ENCODE data around the gene MIDN.
"Not testable (repeated sequence)": the region's sequence is repeated elsewhere in the genome, so short reads cannot be mapped to it uniquely, and the experiment has no call there.

MIDN gene

DNA sequence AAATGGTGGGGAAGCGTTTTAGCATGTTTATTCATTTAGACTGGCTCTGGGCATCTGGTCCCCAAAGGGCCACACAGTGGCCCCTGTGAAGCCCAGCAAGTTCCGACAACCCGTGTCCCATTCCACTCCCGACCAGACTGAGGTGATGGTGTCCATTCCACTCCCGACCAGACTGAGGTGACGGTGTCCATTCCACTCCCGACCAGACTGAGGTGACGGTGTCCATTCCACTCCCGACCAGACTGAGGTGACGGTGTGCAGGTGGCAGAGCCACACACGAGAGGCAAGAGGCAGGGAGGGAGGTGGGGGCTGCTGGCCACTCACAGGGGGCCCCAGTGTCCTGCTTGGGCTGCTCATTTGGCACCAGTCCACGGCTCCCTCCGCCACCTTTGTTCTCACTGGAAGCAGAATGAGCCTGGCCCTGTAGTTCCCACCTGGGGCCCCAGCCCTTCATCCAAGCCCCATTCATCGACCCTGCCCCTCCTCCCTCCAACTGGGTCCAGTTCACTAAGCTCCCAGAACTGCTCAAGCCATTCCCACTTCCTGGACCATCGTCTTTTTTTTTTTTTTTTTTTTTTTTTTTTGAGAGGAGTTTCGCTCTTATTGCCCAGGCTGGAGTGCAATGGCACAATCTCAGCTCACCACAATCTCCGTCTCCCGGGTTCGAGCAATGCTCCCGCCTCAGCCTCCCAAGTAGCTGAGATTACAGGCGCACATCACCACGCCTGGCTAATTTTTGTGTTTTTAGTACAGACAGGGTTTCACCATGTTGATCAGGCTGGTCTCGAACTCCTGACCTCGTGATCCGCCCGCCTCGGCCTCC lies 1.9 kb upstream of the MIDN start:
- not testable (repeated sequence) for DNase-seq

DNA sequence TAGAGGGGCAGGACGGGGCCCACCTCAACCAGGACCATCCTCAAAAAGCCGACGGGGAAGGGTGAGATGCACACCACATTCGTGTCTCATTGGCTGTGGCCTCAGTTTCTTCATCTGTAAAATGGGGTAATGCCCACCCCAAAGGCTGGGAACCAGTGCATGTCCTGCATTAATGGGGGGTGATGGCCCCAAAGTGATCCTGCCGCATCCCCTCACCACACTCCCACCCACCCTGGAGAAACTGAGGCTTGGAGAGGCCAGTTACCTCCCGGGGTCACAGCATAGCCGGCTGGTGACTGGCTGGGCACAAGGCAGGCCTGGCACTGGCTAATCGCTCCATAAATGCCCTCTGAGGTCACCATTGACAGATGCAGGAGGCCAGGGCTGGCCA lies 640 bp upstream of the MIDN start:
- no peak for DNase-seq

DNA sequence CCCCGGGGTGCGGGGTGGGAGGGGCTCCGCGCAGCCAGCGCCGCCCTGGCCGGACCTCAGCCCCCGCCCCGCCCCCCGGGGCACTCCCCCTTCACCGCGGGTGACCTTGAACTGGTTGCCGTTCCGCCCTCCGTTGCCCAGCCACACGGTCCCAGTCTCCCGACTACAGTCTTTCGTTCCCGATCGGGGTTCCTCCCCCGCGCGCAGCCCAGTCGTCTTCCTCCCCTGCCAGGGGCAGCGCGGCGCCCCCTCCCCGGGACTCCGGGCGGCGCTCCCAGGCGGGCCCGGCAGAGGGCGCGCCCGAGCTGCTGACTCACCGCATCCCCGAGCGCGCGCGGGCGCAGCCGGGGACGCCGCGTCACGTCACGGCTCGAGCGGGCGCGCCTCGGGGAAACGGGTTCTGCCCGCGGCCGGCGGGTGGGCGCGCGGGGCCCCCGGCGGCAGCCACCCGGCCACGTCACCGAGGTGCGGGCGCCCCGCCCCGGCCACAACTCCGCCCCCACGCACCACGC lies 459 bp downstream of the MIDN start:
- peak; percentile 76 for DNase-seq

DNA sequence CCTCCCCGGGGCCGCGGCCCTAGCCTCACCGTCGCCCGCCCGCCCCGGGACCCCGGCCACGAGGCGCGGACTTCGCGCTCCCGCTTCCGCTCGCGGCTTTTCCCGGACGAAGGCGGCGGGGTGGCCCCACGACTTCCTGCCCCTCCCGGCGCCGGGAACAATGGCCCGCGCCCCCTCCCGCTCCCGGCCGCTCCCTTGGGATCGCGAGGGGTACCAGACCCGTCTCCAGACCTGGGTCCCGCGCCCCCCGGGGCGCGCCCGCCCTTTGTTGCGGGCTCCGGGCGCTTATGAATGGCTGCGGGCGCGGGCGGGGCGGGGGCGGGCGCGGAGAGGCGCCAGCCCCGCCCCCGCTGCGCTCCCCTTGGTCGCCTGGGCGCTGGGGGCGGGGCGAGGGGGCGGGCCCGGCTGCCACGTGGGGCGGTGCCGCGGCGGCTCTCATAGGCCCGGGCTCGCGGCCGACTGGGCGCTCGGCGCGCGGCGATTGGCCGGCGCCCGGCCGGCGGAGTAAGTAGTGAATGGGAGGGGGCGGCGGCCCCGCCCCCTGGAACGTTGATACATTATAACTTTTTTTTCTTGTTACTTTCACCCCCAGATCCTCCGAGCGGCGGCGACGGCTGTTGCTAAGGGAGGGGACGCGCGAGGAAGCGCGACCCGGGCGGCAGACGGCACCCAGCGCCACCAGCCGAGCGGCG lies 1.1 kb downstream of the MIDN start:
- peak; percentile 95 for DNase-seq

DNA sequence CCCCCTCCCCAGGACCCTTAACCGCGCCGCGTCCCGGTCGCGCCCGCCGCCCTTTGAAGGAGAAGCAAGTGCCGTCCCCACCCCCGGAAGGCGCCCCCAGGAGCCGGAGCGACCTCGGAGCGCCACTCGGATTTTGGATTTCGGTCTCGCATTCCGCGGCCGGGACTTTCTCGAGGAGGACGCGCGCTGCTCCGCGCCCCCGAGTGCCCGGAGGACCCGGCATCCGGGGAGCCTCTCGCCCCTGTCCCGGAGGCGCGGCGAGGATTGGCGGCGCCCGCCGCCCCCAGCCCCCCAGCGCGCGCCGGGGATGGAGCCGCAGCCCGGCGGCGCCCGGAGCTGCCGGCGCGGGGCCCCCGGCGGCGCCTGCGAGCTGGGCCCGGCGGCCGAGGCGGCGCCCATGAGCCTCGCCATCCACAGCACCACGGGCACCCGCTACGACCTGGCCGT lies 1.6 kb downstream of the MIDN start:
- DNase-seq = no peak

DNA sequence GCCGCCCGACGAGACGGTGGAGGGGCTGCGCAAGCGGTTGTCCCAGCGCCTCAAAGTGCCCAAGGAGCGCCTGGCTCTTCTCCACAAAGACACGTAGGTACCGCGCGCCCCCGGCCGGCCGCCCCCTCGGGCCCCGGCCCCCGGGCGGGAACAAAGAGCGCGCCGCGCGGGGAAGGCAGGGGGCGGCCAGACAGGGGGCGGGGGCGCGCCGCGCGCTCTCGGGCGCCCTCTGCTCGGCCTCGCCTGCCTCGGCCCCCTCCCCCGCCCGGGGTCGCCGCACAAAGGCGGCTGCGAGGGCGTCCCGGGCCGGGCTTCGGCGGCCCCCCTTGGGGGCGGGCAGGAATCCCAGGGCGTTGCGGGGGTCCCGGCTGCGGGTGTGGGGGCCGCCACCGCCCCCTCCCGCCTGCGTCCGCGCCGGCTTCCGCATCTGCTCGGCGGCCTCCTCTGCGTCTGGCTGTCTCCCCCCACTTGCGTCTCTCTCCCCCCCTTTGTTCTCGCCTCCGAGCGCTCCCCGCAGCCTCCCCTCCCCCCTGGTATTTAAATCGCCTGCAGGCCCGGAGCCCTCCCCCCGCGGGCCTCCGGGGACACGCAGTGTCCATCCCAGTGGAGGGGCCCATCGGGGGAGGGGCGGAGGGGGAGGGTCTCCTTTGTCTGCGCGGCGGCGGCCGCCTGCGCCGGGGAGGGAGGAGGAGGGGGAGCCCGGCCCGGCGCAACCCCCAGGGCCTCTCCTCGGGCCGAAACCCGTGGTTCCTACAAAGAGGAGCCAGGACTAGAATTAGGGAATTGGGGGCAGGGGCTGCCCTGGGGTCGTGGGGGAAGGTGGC lies 2.3 kb downstream of the MIDN start:
- DNase-seq = peak; percentile 52

DNA sequence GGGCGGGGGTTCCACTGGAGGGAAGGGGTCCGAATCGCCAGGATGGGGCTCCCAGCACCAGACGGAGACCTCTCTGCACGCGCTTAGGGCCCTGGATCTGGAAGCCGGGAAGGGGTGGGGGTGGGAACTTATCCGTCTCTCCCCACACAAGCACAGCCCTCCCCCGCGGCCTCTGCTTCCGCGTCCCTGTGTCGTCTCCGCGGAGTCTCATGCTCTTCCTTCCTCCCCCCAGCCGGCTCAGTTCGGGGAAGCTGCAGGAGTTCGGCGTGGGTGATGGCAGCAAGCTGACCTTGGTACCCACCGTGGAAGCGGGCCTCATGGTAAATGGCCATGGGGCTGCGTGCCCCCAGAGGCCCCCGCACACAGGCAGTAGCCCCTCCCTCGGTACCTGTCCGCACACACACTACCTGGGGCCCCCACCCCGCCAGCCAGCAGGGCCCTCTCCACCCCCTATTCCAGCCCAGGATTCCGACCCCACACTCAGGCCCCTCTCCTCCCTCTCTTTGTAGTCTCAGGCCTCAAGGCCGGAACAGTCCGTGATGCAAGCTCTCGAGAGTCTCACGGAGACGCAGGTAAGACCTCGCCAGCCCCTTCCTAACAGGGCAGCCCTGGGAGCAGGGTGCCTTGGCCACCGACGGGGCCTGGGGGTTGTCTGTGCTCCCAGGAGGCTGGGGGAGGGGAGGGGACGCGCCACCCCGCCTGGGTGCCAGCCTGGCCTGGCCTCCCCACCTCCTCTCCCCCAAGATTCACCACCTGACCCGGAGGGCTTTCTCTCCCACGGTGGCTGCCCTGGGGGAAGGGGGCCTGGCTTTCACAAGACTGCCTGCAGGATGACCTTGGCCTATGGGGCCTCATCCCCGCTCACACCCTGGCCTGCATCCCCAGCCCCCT lies 3.2 kb downstream of the MIDN start:
- peak; percentile 84 for DNase-seq

- DNase-seq = peak; percentile 90
Measured at GRCh38 chr19:1252221-1252820, 3.9 kb downstream of the MIDN start.

- peak; percentile 99 for DNase-seq
Measured at GRCh38 chr19:1252821-1253513, 4.6 kb downstream of the MIDN start.

DNA sequence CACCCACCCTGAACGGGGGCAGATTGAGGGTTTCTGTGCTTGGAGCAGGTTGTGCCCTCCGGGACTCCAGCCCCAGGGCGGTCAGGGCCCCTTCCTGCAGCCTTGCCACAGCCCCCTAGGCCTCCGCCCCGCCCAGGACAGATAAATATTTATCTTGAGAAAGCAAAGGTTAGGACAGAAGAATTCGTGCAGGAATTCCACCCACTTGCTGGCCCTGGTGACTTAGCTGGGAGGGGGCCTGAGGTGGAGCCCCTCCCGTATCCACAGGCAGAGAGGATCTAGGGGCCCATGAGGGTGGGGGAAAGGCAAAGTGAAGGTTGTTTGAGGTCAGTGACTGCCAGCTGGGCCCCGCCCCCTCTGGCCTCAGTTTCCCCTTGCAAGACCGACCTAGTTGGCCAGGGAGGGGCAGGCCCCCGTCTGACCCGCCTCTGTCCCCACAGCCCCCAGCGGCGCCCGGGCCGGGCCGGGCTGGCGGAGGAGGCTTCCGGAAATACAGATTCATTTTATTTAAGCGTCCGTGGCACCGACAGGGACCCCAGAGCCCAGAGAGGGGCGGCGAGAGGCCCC lies 5.2 kb downstream of the MIDN start:
- no peak for DNase-seq

DNA sequence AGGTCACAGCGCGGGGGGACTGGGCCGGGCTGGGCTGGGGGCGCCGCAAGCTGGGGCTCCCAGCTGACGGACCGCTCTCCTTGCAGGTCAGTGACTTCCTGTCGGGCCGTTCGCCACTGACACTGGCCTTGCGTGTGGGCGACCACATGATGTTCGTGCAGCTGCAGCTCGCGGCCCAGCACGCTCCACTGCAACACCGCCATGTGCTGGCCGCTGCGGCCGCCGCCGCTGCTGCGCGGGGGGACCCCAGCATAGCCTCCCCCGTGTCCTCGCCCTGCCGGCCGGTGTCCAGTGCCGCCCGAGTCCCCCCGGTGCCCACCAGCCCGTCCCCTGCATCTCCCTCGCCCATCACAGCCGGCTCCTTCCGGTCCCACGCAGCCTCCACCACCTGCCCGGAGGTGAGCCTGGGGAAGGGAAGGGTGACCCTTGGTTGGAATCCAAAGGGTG lies 5.7 kb downstream of the MIDN start:
- DNase-seq = no peak

- DNase-seq = no peak
Measured at GRCh38 chr19:1254530-1255185, 6.3 kb downstream of the MIDN start.

GRCh38 chr19:1255186-1256161 lies 7.1 kb downstream of the MIDN start:
- DNase-seq = no peak

DNA sequence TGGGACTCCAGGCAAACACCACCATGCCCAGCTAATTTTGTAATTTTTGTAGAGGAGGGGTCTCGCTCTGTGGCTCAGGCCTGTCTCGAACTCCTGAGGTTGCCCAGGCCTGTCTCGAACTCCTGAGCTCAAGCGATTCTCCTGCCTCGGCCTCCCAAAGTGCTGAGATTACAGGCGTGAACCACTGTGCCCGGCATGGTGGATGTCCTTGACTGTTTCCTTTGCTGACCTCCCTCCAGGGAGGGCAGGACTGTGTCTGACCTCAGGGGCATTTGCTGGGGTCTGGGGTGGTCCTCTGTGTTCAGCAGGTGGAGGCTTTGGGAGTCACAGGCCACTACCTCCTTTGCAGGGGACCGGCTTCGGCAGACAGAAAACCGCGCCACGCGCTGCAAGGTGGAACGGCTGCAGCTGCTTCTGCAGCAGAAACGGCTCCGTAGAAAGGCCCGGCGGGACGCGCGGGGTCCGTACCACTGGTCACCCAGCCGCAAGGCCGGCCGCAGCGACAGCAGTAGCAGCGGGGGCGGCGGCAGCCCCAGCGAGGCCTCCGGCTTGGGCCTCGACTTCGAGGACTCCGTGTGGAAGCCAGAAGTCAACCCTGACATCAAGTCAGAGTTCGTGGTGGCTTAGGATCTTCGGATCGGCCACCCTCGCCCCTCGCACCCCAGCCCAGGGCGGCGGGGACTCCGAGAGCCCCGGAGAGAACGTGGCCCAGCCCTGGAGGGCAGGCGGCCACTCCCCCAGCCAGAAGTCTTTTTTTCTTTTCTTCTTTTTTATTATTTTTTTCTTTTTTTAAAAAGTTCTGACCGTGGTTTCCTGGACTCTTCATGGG lies 8.5 kb downstream of the MIDN start:
- no peak for DNase-seq

DNA sequence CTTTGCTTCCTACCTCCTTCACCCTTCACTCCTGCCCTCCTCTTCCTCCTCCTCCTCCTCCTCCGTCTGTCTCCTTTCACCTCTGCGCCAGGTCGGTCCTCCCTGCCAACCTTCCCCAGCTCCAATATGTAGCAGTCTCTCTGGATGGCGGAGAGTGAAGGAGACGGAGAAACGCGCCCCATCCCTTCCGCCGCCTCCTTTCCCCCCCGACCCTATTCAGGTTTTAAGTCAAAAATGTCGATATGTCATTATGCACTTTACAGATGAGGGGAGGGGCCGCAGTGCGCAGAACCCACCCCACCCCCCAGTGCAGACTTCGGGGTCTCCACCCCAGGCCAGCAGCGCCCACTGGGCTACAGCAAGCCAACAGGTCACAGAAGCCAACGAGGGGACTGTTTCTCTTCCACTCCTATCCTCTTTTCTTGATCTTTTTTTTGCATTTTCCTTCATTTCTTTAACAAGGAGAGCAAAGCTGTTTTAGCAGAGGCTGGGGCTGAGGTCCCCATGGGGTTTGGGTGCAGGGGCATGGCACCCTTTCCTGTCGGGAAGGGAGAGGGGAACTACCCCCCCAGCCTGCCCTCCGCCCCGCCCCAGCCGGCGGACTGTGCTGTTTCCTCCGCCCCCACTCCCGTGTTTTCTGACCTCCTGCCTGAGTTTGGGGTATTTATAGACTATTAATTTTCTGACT lies 9.2 kb downstream of the MIDN start:
- DNase-seq = no peak

GRCh38 chr19:1258163-1258492 lies 9.7 kb downstream of the MIDN start:
- no peak for DNase-seq

DNA sequence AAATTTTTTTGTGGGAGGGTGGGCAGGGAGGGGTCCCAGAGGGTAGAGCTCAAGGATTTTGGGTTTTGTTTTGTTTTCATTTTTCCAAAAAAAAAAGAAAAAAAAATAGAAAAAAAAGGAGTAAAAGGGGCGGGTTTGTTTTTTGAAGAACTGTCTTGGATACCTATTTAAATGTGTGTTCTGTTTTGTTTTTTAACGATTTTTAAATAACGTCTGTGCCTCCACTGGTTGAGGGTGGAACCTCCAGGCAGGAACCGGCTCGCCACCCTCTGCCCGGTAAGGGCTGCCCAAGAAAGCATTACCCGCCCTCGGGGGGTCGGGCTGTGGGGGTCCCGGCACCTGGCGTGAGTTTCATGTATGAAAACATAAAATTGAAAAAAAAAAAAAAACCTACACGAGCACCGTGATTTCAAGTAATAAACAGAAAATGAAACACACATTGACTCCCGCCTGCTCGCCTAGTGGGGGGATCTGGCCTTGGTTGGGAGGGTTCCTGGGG lies 10.4 kb downstream of the MIDN start:
- DNase-seq = peak; percentile 33
